Heart left ventricle (tissue), 13 donors: ENCODE measurements around the gene TMEM91.
"Not testable (repeated sequence)": the region's sequence is repeated elsewhere in the genome, so short reads cannot be mapped to it uniquely, and the experiment has no call there.

Experiments
- POLR2A ChIP-seq, 2 donors: fragments of 450-650 bp; IDR thresholded peaks; one replicate each; pipeline ENCODE4 v1.6.1; 2017; ENCODE audit warnings: antibody characterized with exemption in 2 of 2, mild to moderate bottlenecking in 2 of 2, moderate library complexity in 2 of 2
- TF ChIP-seq, protein P1 (sequence below), 12 donors: fragments of 200-600 bp; sonication (generic) in 4 of 12; IDR thresholded peaks; one replicate each; pipeline versions ENCODE4 v1.5.0 to v1.8.0; 2018 to 2022; ENCODE audit warnings: antibody characterized with exemption in 12 of 12, mild to moderate bottlenecking in 5 of 12
- donor health status: ischemic (EF 13 %, LVEDD 7.1; RV severe dilation, severe dysfunction).
- donor health status: DM: no; HTN: yes; CAD: no.
- donor health status: DM: no; HTN: no; CAD: no.
- donor health status: ischemic (EF 25% LVEDD 6.9; RV normal size, moderate dysfunction).
- donor health status: ischemic (EF 25% LVEDD 5.7; RV mildly dilated, moderate dysfunction).
- donor health status: ischemic (EF 35%, LVEDD 5.7; RV mildly dilated, moderate dysfunction).
- donor health status: nonischemic (EF 11% LVEDD 7.7; RV severe dilation, severe dysfunction).
- donor health status: DM: yes; HTN: yes; CAD: no.
- donor health status: PGD.
- donor health status: ischemic (EF 29% LVEDD 5.4; RV normal size, mild dysfunction).
- donor health status: nonischemic (EF 23%, LVEDD 6.1; RV moderate dilation, normal function).

DNA sequence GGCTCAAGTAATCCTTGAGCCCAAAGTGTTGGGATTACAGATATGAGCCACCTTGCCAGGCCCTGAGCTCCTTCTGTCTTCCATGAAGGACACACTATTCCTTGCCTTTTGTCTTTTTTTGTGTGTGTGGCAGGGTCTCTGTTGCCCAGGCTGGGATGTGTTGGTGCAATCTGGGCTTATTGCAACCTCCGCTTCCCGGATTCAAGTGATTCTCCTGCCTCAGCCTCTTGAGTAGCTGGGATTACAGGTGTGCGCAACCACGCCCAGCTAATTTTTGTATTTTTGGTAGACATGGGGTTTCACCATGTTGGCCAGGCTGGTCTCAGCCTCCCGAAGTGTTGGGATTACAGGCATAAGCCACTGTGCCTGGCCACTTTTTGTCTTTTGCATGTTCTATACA is 32.5 kb downstream of the TMEM91 start:
- TF ChIP-seq, protein P1, sequence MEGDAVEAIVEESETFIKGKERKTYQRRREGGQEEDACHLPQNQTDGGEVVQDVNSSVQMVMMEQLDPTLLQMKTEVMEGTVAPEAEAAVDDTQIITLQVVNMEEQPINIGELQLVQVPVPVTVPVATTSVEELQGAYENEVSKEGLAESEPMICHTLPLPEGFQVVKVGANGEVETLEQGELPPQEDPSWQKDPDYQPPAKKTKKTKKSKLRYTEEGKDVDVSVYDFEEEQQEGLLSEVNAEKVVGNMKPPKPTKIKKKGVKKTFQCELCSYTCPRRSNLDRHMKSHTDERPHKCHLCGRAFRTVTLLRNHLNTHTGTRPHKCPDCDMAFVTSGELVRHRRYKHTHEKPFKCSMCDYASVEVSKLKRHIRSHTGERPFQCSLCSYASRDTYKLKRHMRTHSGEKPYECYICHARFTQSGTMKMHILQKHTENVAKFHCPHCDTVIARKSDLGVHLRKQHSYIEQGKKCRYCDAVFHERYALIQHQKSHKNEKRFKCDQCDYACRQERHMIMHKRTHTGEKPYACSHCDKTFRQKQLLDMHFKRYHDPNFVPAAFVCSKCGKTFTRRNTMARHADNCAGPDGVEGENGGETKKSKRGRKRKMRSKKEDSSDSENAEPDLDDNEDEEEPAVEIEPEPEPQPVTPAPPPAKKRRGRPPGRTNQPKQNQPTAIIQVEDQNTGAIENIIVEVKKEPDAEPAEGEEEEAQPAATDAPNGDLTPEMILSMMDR (IDR thresholded peaks at IDR 0.05), result not testable (repeated sequence)
- not testable (repeated sequence) for TF ChIP-seq POLR2A (IDR thresholded peaks at IDR 0.05)
